ENCODE data around the gene KIF13A.

DNA sequence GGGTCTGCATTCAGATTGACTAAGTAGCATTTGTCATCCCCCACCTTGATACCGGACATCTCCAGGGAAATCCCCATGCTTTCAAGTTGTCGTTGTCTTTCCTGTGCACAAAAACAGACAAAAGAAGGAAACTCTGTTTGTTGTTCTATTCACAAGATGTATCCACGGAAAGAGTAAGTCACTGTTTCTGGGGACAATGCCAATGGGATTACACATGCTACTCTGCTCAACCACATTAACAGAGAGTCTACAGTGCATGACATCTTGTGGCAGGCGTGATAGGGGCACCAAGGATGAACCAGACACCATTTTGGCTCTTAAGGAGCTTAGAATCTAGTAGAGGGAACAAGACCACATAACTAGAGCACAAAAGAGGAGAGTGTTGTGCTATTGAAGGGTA is 156.3 kb downstream of the KIF13A start:
- peak in 1 of 2 donors; percentile 7 for TF ChIP-seq CTCF (IDR thresholded peaks at IDR 0.05; ENCODE audit: extremely low read depth in 1 of 2, insufficient read depth in 1 of 2, low read depth in 1 of 2, low read length in 2 of 2)
- peak; percentile 49 for TF ChIP-seq POLR2A (IDR thresholded peaks at IDR 0.05; ENCODE audit: low read depth, low read length)
- TF ChIP-seq POLR2AphosphoS5 (IDR thresholded peaks at IDR 0.05; ENCODE audit: insufficient read depth, low read depth, low read length), result peak; percentile 76
- no peak for TF ChIP-seq EZH2 (IDR thresholded peaks at IDR 0.05; ENCODE audit: borderline replicate concordance, low read depth, low read length, severe bottlenecking)
- peak; percentile 59 for TF ChIP-seq FOS (IDR thresholded peaks at IDR 0.05; ENCODE audit: borderline replicate concordance, insufficient read depth, low read length)

Data from endothelial cell of umbilical vein (primary cell).